Measurements from ENCODE around the gene MGAT5. TPM values are rescaled to one million over a fixed set of nuclear protein-coding genes. Genes with fewer than 3 reads are reported as not detected.

MGAT5 gene
- total RNA-seq, 1 donor from 2014 or later, result 36.8 TPM

DNA sequence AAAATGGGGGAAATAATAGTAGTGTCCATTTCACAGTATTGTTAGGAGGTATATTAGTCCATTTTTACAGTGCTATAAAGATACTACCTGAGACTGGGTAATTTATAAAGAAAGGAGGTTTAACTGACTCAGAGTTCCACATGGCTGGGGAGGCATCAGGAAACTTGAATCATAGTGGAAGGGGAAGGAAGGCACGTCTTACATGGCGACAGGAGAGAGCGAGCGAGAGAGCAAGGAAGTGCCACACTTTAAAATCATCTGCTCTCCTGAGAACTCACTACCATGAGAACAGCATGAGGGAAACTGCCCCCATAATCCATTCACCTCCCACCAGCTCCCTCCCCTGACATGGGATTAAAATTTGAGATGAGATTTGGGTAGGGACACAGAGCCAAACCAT is 23.4 kb downstream of the MGAT5 start:
- Mint-ChIP-seq H3K9me3 (no peaks in the 10 kb centered on the region), H3K27ac (ENCODE audit: unreplicated experiment) (no peak overlapping the region), H3K27me3 (ENCODE audit: low read depth) (no peaks in the 10 kb centered on the region), H3K36me3 (ENCODE audit: low read depth) (no peaks in the 10 kb centered on the region), H3K4me3 (no peak overlapping the region), H3K4me1 (peaks cover 8% of the 10 kb centered on the region)
- no peak for DNase-seq (ENCODE audit: low read depth, low spot score)
- TF ChIP-seq, protein P1, sequence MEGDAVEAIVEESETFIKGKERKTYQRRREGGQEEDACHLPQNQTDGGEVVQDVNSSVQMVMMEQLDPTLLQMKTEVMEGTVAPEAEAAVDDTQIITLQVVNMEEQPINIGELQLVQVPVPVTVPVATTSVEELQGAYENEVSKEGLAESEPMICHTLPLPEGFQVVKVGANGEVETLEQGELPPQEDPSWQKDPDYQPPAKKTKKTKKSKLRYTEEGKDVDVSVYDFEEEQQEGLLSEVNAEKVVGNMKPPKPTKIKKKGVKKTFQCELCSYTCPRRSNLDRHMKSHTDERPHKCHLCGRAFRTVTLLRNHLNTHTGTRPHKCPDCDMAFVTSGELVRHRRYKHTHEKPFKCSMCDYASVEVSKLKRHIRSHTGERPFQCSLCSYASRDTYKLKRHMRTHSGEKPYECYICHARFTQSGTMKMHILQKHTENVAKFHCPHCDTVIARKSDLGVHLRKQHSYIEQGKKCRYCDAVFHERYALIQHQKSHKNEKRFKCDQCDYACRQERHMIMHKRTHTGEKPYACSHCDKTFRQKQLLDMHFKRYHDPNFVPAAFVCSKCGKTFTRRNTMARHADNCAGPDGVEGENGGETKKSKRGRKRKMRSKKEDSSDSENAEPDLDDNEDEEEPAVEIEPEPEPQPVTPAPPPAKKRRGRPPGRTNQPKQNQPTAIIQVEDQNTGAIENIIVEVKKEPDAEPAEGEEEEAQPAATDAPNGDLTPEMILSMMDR (conservative IDR thresholded peaks at IDR 0.05), result no peak

DNA sequence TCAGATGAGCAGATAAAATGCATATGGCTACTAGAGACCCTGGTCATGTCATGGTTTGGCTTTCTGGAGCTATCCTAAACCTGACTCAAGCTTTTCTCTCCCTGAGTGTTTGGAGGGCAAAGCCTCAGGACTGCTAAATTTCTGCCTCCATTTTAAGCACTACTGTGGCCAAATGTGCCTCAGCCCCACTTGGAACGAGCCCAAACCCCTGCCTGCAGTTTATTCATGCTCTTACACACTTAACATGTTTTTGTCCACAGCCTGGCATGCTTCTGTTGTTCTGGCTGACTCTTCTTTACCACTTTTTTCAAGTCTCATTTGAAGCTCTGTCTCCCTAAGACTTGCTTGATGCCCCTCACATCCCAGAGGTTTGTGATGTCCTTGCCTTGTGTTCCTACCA is 24.7 kb downstream of the MGAT5 start:
- no peaks in the 10 kb centered on the region for H3K9me3 Mint-ChIP-seq
- H3K4me3 Mint-ChIP-seq, result no peak overlapping the region
- no peaks in the 10 kb centered on the region for H3K36me3 Mint-ChIP-seq (ENCODE audit: low read depth)
- no peak for DNase-seq (ENCODE audit: low read depth, low spot score)
- peak overlapping the region; percentile 39 for H3K27ac Mint-ChIP-seq (ENCODE audit: unreplicated experiment)
- no peaks in the 10 kb centered on the region for H3K27me3 Mint-ChIP-seq (ENCODE audit: low read depth)
- TF ChIP-seq, protein P1 (conservative IDR thresholded peaks at IDR 0.05), result no peak
- H3K4me1 Mint-ChIP-seq, result peaks cover 8% of the 10 kb centered on the region

GRCh38 chr2:134279417-134279816 is 25.5 kb downstream of the MGAT5 start:
- H3K4me3 Mint-ChIP-seq, result no peak overlapping the region
- TF ChIP-seq, protein P1 (conservative IDR thresholded peaks at IDR 0.05), result no peak
- no peak overlapping the region for H3K27ac Mint-ChIP-seq (ENCODE audit: unreplicated experiment)
- H3K4me1 Mint-ChIP-seq, result peaks cover 8% of the 10 kb centered on the region
- no peak for DNase-seq (ENCODE audit: low read depth, low spot score)
- no peaks in the 10 kb centered on the region for H3K9me3 Mint-ChIP-seq
- H3K27me3 Mint-ChIP-seq (ENCODE audit: low read depth), result no peaks in the 10 kb centered on the region
- no peaks in the 10 kb centered on the region for H3K36me3 Mint-ChIP-seq (ENCODE audit: low read depth)

- H3K4me1 Mint-ChIP-seq, result peaks cover 5% of the 10 kb centered on the region
- H3K27me3 Mint-ChIP-seq (ENCODE audit: low read depth), result no peaks in the 10 kb centered on the region
- no peaks in the 10 kb centered on the region for H3K9me3 Mint-ChIP-seq
- TF ChIP-seq, protein P1 (conservative IDR thresholded peaks at IDR 0.05), result no peak
- DNase-seq (ENCODE audit: low read depth, low spot score), result no peak
- H3K27ac Mint-ChIP-seq (ENCODE audit: unreplicated experiment), result no peak overlapping the region
- no peak overlapping the region for H3K4me3 Mint-ChIP-seq
- H3K36me3 Mint-ChIP-seq (ENCODE audit: low read depth), result no peaks in the 10 kb centered on the region
Measured at GRCh38 chr2:134280231-134280630, 26.4 kb downstream of the MGAT5 start.

GRCh38 chr2:134280726-134281125 is 26.9 kb downstream of the MGAT5 start:
- no peaks in the 10 kb centered on the region for H3K27me3 Mint-ChIP-seq (ENCODE audit: low read depth)
- no peaks in the 10 kb centered on the region for H3K36me3 Mint-ChIP-seq (ENCODE audit: low read depth)

More at GRCh38 chr2:134280726-134281125, 26.9 kb downstream of the MGAT5 start:
- Mint-ChIP-seq H3K9me3 (no peaks in the 10 kb centered on the region), H3K4me3 (no peak overlapping the region), H3K27ac (ENCODE audit: unreplicated experiment) (no peak overlapping the region), H3K4me1 (peaks cover 7% of the 10 kb centered on the region)
- TF ChIP-seq, protein P1 (conservative IDR thresholded peaks at IDR 0.05), result no peak
- no peak for DNase-seq (ENCODE audit: low read depth, low spot score)
